Hematopoietic multipotent progenitor cell (in vitro differentiated cells): Measurements from ENCODE around the gene ATF6. TPM values are rescaled to one million over a fixed set of nuclear protein-coding genes. Genes with fewer than 3 reads are reported as not detected.

Experiments
- DNase-seq, 3 donors: peaks; one replicate each; pipeline ENCODE4 v3.0.0-alpha.2; 2011 to 2015; ENCODE audit warnings: low read depth in 2 of 3, low spot score in 2 of 3
- total RNA-seq: library from RNA; depleted of rRNA; stranded (reverse); fragments of >200 nt; gene quantifications from one replicate; pipeline ENCODE4 v1.2.3, GENCODE V29; 2012

The ATF6 gene
- total RNA-seq, 1 donor: 17.0 TPM

- no peak for DNase-seq
These were observed 223.0 kb downstream of the ATF6 start for GRCh38 chr1:161989108-161989507.

- no peak for DNase-seq
These were observed 223.7 kb downstream of the ATF6 start for GRCh38 chr1:161989786-161990185.

GRCh38 chr1:161993576-161993975 is 227.5 kb downstream of the ATF6 start:
- DNase-seq: no peak

- no peak for DNase-seq
These were observed 228.1 kb downstream of the ATF6 start for GRCh38 chr1:161994175-161994668.

GRCh38 chr1:161997152-161997551 is 231.0 kb downstream of the ATF6 start:
- DNase-seq: no peak

GRCh38 chr1:161998811-161999210 is 232.7 kb downstream of the ATF6 start:
- no peak for DNase-seq

- DNase-seq: no peak
These were observed 233.4 kb downstream of the ATF6 start for GRCh38 chr1:161999301-162000052.

GRCh38 chr1:162000053-162000420 is 233.9 kb downstream of the ATF6 start:
- no peak for DNase-seq

- no peak for DNase-seq
These were observed 237.1 kb downstream of the ATF6 start for GRCh38 chr1:162003061-162003829.

GRCh38 chr1:162003830-162004215 is 237.7 kb downstream of the ATF6 start:
- peak in 2 of 3 donors; percentile 61 to 87 for DNase-seq

- peak in 1 of 3 donors; percentile 57 for DNase-seq
These were observed 238.4 kb downstream of the ATF6 start for GRCh38 chr1:162004441-162004950.

- no peak for DNase-seq
These were observed 240.0 kb downstream of the ATF6 start for GRCh38 chr1:162006081-162006480.

- no peak for DNase-seq
These were observed 241.3 kb downstream of the ATF6 start for GRCh38 chr1:162007466-162007865.

- DNase-seq: no peak
These were observed 242.7 kb downstream of the ATF6 start for GRCh38 chr1:162008799-162009198.

- no peak for DNase-seq
These were observed 243.5 kb downstream of the ATF6 start for GRCh38 chr1:162009501-162010174.

GRCh38 chr1:162010175-162010506 is 244.0 kb downstream of the ATF6 start:
- DNase-seq: no peak

- no peak for DNase-seq
These were observed 245.4 kb downstream of the ATF6 start for GRCh38 chr1:162011337-162012012.

- no peak for DNase-seq
These were observed 247.2 kb downstream of the ATF6 start for GRCh38 chr1:162013289-162013688.
